ENCODE data around the gene RFNG. TPM values are rescaled to one million over a fixed set of nuclear protein-coding genes. Genes with fewer than 3 reads are reported as not detected.

The RFNG gene
- total and polyA plus RNA-seq, 12 donors: 13.9 to 30.1 (median 20.3) TPM

DNA sequence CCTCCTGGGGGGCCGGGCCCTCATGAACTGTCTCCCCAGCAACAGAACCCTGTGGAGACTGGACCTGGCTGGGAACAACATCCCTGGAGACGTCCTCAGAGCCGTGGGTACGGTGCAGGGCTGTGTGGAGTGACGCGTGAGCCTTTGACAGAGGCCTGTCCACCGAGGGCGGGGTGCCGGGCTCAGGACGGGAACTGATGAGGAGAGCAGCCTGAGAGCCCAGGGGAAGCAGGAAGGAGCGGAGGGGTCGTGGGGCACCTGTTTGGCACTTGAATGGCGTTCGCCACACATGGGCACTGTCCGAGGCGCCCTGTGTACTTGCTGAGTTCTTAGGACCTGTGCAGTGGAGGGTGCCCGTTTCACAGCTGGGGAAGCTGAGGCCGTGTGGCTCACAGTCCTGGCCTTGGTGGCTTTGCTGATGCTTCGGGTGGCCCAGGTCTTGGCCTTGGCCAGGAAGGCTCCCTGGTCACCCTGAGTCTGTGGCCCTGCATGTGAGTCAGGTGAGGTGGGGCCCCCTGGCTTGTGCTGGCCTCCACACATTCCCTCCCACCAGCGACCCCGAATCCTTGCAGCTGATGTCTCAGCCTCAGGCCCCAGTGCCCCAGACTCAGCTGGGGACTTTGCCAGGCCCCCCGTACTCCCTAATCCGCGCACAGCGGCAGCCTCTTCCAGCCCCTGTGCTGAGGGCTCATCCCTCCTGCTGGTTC lies 26.1 kb downstream of the RFNG start:
- DNase-seq: no peak
- intact Hi-C loops (cut with DNase I): no loop called here
- Histone ChIP-seq H3K4me1 (peaks cover 24 to 48% (median 39%) of the 10 kb centered on the region in 9 donors), H3K27ac (no peak overlapping the region), H3K36me3 (peaks cover 0 to 8% (median 0%) of the 10 kb centered on the region in 9 donors), H3K27me3 (no peaks in the 10 kb centered on the region), H3K9me3 (no peaks in the 10 kb centered on the region), H3K4me3 (no peak overlapping the region)
- no peak for ATAC-seq
- WGBS, 2 donors: 93 to 95% methylated on average over 25 of the region's 25 CpGs
- no peak for TF ChIP-seq CTCF (IDR thresholded peaks at IDR 0.05)

DNA sequence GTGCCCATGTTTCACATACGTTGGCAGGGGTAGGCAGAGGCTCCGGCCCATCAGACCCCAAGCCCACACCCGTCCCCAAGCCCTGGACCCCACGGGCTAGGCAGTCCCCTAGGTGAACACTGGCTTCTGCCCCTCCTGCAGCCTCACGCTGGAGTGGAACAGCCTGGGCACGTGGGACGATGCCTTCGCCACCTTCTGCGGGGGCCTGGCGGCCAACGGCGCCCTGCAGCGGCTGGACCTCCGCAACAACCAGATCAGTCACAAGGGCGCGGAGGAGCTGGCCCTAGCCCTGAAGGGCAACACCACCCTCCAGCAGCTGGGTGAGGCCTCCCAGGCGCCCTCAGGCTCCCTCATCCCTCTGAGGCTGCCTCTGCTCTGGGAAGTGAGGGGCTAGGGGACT lies 26.8 kb downstream of the RFNG start:
- no peak overlapping the region for H3K4me3 ChIP-seq
- TF ChIP-seq CTCF (IDR thresholded peaks at IDR 0.05): no peak
- intact Hi-C loops (cut with DNase I): no loop called here
- 92 to 95% methylated on average over 17 of the region's 17 CpGs for WGBS, 2 donors
- H3K27me3 ChIP-seq: no peaks in the 10 kb centered on the region
- no peaks in the 10 kb centered on the region for H3K9me3 ChIP-seq
- ATAC-seq: no peak
- DNase-seq: no peak
- peaks cover 19 to 44% (median 32%) of the 10 kb centered on the region in 9 donors for H3K4me1 ChIP-seq
- peaks cover 0 to 8% (median 0%) of the 10 kb centered on the region in 9 donors for H3K36me3 ChIP-seq
- no peak overlapping the region for H3K27ac ChIP-seq

GRCh38 chr17:82023447-82024241 lies 28.0 kb downstream of the RFNG start:
- peak overlapping the region; percentile 75 to 100 (median 89) for H3K4me3 ChIP-seq
- no peak for TF ChIP-seq CTCF (IDR thresholded peaks at IDR 0.05)
- no peaks in the 10 kb centered on the region for H3K27me3 ChIP-seq
- intact Hi-C loops (cut with DNase I): no loop called here
- DNase-seq (no peak), ATAC-seq (peak in 3 of 8 donors; percentile 0 to 3 (median 0))
- 7% methylated on average over 52 to 55 of the region's 55 CpGs for WGBS, 2 donors
- peaks cover 0 to 9% (median 0%) of the 10 kb centered on the region in 9 donors for H3K36me3 ChIP-seq
- H3K27ac ChIP-seq: peak overlapping the region in 9 of 10 donors; percentile 32 to 74 (median 53)
- H3K4me1 ChIP-seq: peaks cover 19 to 34% (median 29%) of the 10 kb centered on the region in 9 donors
- H3K9me3 ChIP-seq: no peaks in the 10 kb centered on the region

DNA sequence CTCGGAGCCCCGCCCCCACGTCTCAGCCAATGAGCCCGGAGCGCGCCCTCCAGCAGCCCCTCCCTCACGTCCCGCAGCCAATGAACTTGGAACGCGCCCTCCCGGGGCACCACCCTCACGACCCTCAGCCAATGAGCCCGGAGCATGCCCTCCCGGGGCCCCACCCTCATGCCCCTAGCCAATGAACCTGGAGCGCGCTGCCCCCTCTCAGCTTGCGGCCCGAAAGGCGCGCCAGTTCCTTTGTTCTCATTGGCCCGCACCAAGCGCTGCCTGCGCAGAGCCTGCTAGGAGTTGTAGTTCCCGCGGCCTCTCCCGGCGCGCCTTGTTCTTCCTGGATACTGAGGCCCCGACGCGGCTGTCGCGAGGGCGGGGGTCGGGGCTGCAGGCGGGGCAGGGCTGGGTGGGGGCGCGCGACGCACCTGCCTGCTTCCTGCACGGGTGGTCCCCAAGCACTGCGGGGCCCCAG lies 28.6 kb downstream of the RFNG start, which contains the start of gene LRRC45:
TSS of gene LRRC45 (plus strand) at position 325 of the 466 bp plus-strand sequence. CDS start 339 bp downstream, outside the sequence.
- Histone ChIP-seq H3K27me3 (no peaks in the 10 kb centered on the region), H3K9me3 (no peaks in the 10 kb centered on the region), H3K36me3 (peaks cover 0 to 13% (median 0%) of the 10 kb centered on the region in 9 donors), H3K4me1 (peaks cover 19 to 34% (median 29%) of the 10 kb centered on the region in 9 donors), H3K4me3 (peak within 1 kb of the TSS; percentile 75 to 100 (median 93)), H3K27ac (peak within 1 kb of the TSS in 9 of 10 donors; percentile 61 to 87 (median 79))
- intact Hi-C loops (cut with DNase I): no loop called here
- 0 to 1% methylated on average over 33 to 42 of the region's 42 CpGs for WGBS, 2 donors
- DNase-seq (peak; percentile 100), ATAC-seq (peak; percentile 92 to 98 (median 96))
- TF ChIP-seq CTCF (IDR thresholded peaks at IDR 0.05): no peak
